Smooth muscle cell (in vitro differentiated cells): ENCODE data around the gene SFN. TPM values are rescaled to one million over a fixed set of nuclear protein-coding genes. Genes with fewer than 3 reads are reported as not detected.
A peak's percentile ranks its signal among the peaks of the same experiment; 100 is the strongest.

ENCODE experiments used
- DNase-seq: peaks from one replicate; lab custom pipeline; 2025; ENCODE audit not compliant: unreplicated experiment; lab: John Stamatoyannopoulos, UW
- H2AFZ ChIP-seq: fragments of 200-600 bp; sonication (generic); 2 replicates; pipeline ENCODE4 v1.6.0; 2016; ENCODE audit warnings: antibody characterized with exemption, low read depth, mild to moderate bottlenecking
- H3F3A ChIP-seq: fragments of 200-600 bp; sonication (generic); 2 replicates; pipeline ENCODE4 v1.6.0; 2017; ENCODE audit warnings: antibody characterized with exemption, low read depth
- H3K27ac ChIP-seq: fragments of 200-600 bp; sonication (generic); 2 replicates; pipeline ENCODE4 v1.5.1; 2016; ENCODE audit warnings: low read depth, mild to moderate bottlenecking
- H3K27me3 ChIP-seq: fragments of 200-600 bp; sonication (generic); 2 replicates; pipeline ENCODE4 v1.6.1; 2016; ENCODE audit warnings: low read depth, mild to moderate bottlenecking
- H3K36me3 ChIP-seq: fragments of 200-600 bp; sonication (generic); 2 replicates; pipeline ENCODE4 v1.5.1; 2016; ENCODE audit warnings: low read depth
- H3K4me1 ChIP-seq: fragments of 200-600 bp; sonication (generic); 2 replicates; pipeline ENCODE4 v1.5.1; 2016; ENCODE audit warnings: low read depth
- H3K4me2 ChIP-seq: fragments of 200-600 bp; sonication (generic); 2 replicates; pipeline ENCODE4 v1.6.0; 2016; ENCODE audit warnings: mild to moderate bottlenecking
- H3K4me3 ChIP-seq: fragments of 200-600 bp; sonication (generic); 2 replicates; pipeline ENCODE4 v1.5.1; 2016; ENCODE audit warnings: mild to moderate bottlenecking
- H3K79me2 ChIP-seq: fragments of 200-600 bp; sonication (generic); 2 replicates; pipeline ENCODE4 v1.6.0; 2016; ENCODE audit warnings: low read depth, mild to moderate bottlenecking
- H3K9ac ChIP-seq: fragments of 200-600 bp; sonication (generic); 2 replicates; pipeline ENCODE4 v1.6.0; 2016; ENCODE audit warnings: low read depth
- H3K9me3 ChIP-seq: fragments of 200-600 bp; sonication (generic); replicated peaks from 2 replicates; pipeline ENCODE4 v1.5.1; 2016; ENCODE audit warnings: low read depth
- H4K20me1 ChIP-seq: fragments of 200-600 bp; sonication (generic); 2 replicates; pipeline ENCODE4 v1.6.0; 2016; ENCODE audit warnings: low read depth
- WGBS: methylation state at CpG from one replicate; pipeline ENCODE4 v1.1.7; 2016; ENCODE audit warnings: low lambda C conversion rate; 5-methylcytosine and 5-hydroxymethylcytosine counted together
- polyA plus RNA-seq: library from polyadenylated mRNA; unstranded; fragments of >200 nt; fragmentation: Nextera tagmentation; extraction: Ambion mirVana; gene quantifications from 2 replicates; pipeline ENCODE4 v1.2.1, GENCODE V29; 2016
- total RNA-seq: library from RNA; depleted of rRNA; stranded (reverse); fragments of >200 nt; gene quantifications from 2 replicates; pipeline ENCODE4 v1.2.3, GENCODE V29; 2014
- TF ChIP-seq, protein P1 (sequence below): fragments of 200-600 bp; sonication (generic); IDR thresholded peaks from 2 replicates; pipeline ENCODE4 v1.5.1; 2017; ENCODE audit warnings: borderline replicate concordance, mild to moderate bottlenecking, antibody characterized with exemption; ENCODE audit not compliant: insufficient read depth, poor library complexity, severe bottlenecking

SFN gene
- total RNA-seq (62.8 and 110 TPM in 2 replicates), polyA plus RNA-seq (112 and 320 TPM in 2 replicates)

GRCh38 chr1:26862781-26863684 is at the start of gene SFN:
SFN (plus strand) TSS chr1:26863149; CDS start chr1:26863213, 64 bp downstream.
- Histone ChIP-seq H2AFZ (no peak within 1 kb of the TSS), H4K20me1 (no peaks in the 10 kb centered on the region), H3K36me3 (no peaks in the 10 kb centered on the region), H3K4me3 (peak within 1 kb of the TSS; percentile 59), H3K79me2 (no peaks in the 10 kb centered on the region), H3K9ac (peak within 1 kb of the TSS; percentile 61), H3K4me2 (peak within 1 kb of the TSS; percentile 93), H3K4me1 (peaks cover 15% of the 10 kb centered on the region), H3F3A (no peaks in the 10 kb centered on the region), H3K27ac (peak within 1 kb of the TSS; percentile 78), H3K27me3 (no peaks in the 10 kb centered on the region), H3K9me3 (no peaks in the 10 kb centered on the region)
- WGBS: 60% methylated on average over 37 of the region's 37 CpGs
- no peak for DNase-seq
- TF ChIP-seq, protein P1, sequence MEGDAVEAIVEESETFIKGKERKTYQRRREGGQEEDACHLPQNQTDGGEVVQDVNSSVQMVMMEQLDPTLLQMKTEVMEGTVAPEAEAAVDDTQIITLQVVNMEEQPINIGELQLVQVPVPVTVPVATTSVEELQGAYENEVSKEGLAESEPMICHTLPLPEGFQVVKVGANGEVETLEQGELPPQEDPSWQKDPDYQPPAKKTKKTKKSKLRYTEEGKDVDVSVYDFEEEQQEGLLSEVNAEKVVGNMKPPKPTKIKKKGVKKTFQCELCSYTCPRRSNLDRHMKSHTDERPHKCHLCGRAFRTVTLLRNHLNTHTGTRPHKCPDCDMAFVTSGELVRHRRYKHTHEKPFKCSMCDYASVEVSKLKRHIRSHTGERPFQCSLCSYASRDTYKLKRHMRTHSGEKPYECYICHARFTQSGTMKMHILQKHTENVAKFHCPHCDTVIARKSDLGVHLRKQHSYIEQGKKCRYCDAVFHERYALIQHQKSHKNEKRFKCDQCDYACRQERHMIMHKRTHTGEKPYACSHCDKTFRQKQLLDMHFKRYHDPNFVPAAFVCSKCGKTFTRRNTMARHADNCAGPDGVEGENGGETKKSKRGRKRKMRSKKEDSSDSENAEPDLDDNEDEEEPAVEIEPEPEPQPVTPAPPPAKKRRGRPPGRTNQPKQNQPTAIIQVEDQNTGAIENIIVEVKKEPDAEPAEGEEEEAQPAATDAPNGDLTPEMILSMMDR: peak; percentile 40

DNA sequence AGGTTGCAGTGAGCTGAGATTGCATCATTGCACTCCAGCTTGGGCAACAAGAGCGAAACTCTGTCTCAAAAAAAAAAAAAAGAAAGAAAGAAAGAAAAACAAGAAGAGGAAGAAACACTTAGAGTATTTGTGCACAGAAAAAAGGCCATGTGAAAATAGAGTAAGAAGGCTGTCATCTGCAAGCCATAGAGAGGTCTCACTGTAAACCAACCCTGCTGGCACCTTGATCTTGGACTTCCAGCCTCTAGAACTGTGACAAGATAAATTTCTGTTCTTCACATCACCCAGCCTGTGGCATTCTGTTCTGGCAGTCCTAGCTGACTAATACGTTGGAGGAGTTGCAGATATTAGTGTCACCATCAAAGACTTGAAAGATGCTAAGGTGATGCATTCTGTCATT is 48.6 kb upstream of the SFN start:
- no peaks in the 10 kb centered on the region for H4K20me1 ChIP-seq
- no peak for DNase-seq
- H3K27me3 ChIP-seq: no peaks in the 10 kb centered on the region
- no peaks in the 10 kb centered on the region for H3K9me3 ChIP-seq
- no peaks in the 10 kb centered on the region for H3K79me2 ChIP-seq
- 92% methylated on average over 2 of the region's 2 CpGs for WGBS
- H3K4me3 ChIP-seq: no peak overlapping the region
- H3K27ac ChIP-seq: no peak overlapping the region
- H3K4me1 ChIP-seq: no peaks in the 10 kb centered on the region
- no peak overlapping the region for H3K9ac ChIP-seq
- H3K4me2 ChIP-seq: no peak overlapping the region
- H3K36me3 ChIP-seq: no peaks in the 10 kb centered on the region
- H2AFZ ChIP-seq: no peak overlapping the region
- TF ChIP-seq, protein P1: no peak
- no peaks in the 10 kb centered on the region for H3F3A ChIP-seq

DNA sequence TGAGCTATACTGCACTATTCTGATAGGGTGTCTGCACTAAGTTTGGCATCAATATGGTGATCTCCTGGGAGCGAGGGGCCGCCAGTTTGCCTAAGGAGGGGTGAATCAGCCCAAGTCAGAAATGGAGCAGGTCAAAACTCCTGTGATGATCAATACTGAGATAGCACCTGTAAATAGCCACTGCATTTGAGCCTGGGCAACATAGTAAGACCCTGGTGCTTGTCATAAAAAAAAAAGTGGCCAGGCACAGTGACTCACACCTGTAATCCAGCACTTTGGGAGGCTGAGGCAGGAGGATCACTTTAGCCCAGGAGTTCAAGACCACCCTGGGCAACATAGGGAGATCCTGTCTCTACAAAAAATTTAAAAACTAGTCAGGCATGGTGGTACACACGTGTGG is 48.1 kb upstream of the SFN start:
- 96% methylated on average over 3 of the region's 3 CpGs for WGBS
- DNase-seq: no peak
- no peaks in the 10 kb centered on the region for H3K79me2 ChIP-seq
- H3K27ac ChIP-seq: no peak overlapping the region
- H4K20me1 ChIP-seq: no peaks in the 10 kb centered on the region
- H3K4me3 ChIP-seq: no peak overlapping the region
- TF ChIP-seq, protein P1: no peak
- H3K4me1 ChIP-seq: no peaks in the 10 kb centered on the region
- H3K36me3 ChIP-seq: no peaks in the 10 kb centered on the region
- H3K9me3 ChIP-seq: no peaks in the 10 kb centered on the region
- no peaks in the 10 kb centered on the region for H3F3A ChIP-seq
- no peak overlapping the region for H3K4me2 ChIP-seq
- H2AFZ ChIP-seq: no peak overlapping the region
- no peaks in the 10 kb centered on the region for H3K27me3 ChIP-seq
- no peak overlapping the region for H3K9ac ChIP-seq

- WGBS: 88% methylated on average over 4 of the region's 4 CpGs
Measured at GRCh38 chr1:26820784-26821269, 42.1 kb upstream of the SFN start.

More at GRCh38 chr1:26820784-26821269, 42.1 kb upstream of the SFN start:
- no peaks in the 10 kb centered on the region for H3K79me2 ChIP-seq
- no peaks in the 10 kb centered on the region for H4K20me1 ChIP-seq
- no peaks in the 10 kb centered on the region for H3K36me3 ChIP-seq
- no peak for DNase-seq
- no peak overlapping the region for H3K9ac ChIP-seq
- no peak overlapping the region for H3K4me3 ChIP-seq
- H3F3A ChIP-seq: no peaks in the 10 kb centered on the region
- no peak overlapping the region for H3K27ac ChIP-seq
- no peak overlapping the region for H3K4me2 ChIP-seq
- H3K4me1 ChIP-seq: peaks cover 1% of the 10 kb centered on the region
- TF ChIP-seq, protein P1: no peak
- no peak overlapping the region for H2AFZ ChIP-seq
- H3K9me3 ChIP-seq: no peaks in the 10 kb centered on the region
- H3K27me3 ChIP-seq: no peaks in the 10 kb centered on the region
